Stimulated activated CD8-positive, alpha-beta memory T cell treated with anti-CD3 and anti-CD28 coated beads, Interleukin-12 subunit alpha, Interleukin-12 subunit beta, amount 100 ng/mL, for 24 hours (primary cell): ENCODE measurements around the gene GPNMB.

ENCODE experiments used
- DNase-seq: peaks from one replicate; pipeline ENCODE4 v3.0.0-alpha.2; 2020; ENCODE audit errors: extremely low read depth

GPNMB gene

GRCh38 chr7:23272275-23272674, 25.7 kb downstream of the GPNMB start:
- DNase-seq, result no peak

DNA sequence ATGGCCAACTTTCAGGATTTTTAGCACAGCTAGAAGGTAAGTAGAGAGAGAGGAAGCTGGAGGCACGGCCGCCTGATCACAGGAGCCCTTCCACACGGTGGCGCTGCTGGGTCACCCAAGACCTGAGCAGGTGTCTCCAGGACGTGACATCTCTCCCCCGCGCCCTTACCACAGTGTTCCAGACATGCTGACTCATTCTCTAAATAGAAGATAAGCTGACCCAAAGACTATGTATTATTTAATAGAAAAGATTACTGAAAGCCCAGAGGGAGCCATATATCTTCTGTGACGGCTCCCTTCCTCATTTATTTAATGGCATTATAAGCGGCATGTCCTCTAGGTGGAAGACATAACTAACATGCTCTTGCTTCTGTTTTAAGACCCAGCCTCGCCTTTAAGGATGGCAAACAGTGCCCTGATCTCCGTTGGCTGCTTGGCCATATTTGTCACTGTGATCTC, 26.6 kb downstream of the GPNMB start:
- DNase-seq, result peak; percentile 80

DNA sequence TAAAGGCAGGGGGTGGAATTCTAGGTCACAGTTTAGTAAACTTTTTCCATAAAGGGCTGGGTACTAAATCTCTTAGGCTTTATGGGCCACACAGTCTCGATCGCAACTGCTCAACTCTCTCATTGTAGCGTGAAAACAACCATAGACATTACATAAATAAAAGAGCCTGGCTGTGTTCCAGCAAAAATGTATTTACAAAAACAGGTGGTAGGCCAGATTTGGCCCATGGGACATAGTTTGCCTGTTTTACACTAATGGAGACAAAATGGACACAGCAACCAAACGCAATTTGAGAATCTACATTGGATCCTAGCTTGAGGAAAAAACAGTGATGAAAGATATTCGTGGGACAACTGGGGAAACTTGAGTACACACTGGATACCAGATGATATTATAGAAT, 29.3 kb downstream of the GPNMB start:
- no peak for DNase-seq

DNA sequence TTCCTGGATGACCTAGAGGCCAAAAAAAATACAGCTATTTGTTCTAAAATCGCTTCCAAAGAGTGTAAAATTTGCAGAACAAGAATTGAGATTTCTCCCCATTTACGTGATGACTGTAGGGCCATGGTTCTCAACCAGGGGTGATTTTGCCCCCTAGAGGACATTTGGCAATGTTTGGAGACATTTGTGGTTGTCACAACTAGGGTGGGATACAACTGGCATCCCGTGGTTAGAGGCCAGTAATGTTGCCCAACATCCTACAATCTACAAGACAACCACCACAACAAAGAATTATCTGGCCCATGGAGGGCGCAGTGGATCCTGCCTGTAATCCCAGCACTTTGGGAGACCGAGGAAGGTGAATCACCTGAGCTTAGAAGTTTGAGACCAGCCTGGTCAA, 29.8 kb downstream of the GPNMB start:
- no peak for DNase-seq

DNA sequence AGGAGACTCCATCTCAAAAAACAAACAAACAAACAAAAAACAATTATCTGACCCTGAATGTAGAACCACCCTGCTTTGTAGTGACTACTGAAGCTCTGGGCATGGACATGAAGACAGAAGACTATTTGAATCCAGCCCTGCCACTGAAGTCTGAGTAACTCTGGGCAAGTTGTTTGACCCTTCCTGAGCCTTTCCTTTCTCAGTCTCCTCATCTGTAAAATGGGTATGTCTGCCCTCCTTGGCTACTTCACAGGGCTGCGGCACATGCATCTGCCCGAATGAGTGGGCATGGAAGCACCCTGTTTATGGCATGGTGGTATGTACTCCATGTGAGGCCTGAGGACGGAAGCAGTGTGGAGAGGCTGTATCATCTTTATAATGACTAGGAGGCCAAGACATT, 30.4 kb downstream of the GPNMB start:
- DNase-seq, result no peak

GRCh38 chr7:23277359-23277989, 30.9 kb downstream of the GPNMB start:
- DNase-seq, result no peak

GRCh38 chr7:23279819-23280525, 33.4 kb downstream of the GPNMB start:
- DNase-seq, result no peak

- no peak for DNase-seq
Observed at GRCh38 chr7:23283086-23283485, 36.5 kb downstream of the GPNMB start.

DNA sequence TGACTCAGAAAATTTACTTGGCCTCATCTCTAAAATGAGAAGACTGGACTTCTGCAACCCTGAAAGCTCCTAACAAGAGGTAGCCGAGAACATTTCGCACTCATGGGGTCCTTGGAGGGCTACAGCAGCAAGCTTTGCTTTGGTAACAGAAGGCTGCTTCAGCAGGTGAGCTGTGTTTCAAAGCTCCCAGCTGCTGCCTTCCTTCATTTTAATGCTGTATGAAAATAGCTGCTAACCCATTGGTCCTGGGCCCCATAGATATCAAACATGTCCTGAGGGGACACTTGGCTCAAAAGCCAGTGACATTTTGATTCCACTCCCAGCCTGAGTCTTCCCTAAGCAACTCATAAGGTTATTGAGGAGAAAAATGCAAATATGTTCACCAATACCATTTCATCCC, 38.3 kb downstream of the GPNMB start:
- DNase-seq, result no peak

DNA sequence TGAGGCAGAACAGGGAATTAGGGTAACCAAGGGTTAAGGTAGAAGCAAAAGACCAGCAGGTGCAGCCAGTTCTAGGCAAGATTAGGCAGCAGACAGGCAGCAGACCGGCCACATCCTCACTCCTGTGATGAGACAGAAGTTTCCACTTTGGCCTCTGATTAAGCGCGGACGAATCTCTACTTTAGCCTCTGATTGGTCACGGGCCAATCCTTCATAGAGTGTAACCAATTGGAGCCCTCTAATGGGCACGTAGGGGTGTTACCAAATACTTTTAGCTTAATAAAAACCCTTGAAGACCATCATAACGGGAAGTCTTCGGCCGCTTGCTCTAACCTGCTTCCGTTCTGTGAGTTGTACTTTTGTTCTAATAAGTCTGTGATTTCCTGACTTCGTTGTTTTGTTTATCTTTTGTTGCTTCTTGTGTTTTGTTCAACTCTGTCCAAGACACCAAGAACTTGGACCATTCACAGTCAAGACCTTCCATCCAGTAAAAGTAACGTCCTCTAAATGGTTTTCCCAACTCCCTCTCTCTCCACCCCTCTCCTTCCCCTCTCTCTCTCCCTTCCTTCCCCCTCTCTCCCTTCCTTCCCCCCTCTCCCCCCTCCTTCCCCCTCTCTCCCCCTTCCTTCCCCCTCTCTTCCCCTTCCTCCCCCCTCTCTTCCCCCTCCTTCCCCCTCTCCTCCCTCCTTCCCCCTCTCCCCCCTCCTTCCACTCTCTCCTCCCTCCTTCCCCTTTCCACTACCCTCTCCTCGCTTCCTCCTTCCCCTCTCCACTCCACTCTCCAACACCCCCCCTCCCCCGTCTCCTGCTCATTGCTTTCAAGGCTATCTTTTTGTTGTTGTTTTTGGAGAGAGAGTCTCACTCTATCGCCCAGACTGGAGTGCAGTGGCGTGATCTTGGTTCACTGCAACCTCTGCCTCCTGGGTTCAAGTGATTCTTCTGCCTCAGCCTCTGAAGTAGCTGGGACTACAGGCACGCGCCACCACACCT, 39.4 kb downstream of the GPNMB start:
- DNase-seq, result no peak

- DNase-seq, result no peak
Observed at GRCh38 chr7:23287612-23288011, 41.0 kb downstream of the GPNMB start.

- DNase-seq, result no peak
Observed at GRCh38 chr7:23290993-23291392, 44.4 kb downstream of the GPNMB start.

- DNase-seq, result no peak
Observed at GRCh38 chr7:23291957-23292560, 45.5 kb downstream of the GPNMB start.

- DNase-seq, result no peak
Observed at GRCh38 chr7:23292623-23293022, 46.0 kb downstream of the GPNMB start.

DNA sequence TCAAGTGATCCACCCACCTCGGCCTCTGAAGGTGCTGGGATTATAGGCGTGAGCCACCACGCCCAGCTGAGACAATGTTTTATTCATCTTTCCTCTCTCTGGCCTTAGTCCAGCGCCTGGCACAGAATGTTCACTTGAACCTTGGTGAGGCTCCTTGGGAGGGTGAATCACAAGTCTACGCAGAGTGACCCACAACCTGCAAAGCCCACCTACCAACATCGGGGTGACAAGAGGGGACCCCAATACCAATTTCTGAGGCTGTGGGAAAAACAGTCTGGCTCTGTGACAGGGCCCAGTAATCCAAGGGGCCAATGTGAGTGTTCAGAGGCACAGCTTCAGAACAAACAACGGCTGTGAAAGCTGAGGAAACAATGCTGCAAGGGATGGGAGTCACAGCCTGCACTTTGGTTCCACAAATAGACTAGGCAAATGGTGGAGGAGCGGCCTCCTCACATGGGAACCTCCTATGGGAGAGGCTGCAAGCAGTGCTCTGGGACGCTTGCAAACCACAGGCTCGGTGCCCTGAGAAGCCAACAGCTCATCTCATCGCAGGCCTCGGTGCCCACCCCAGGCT, 47.0 kb downstream of the GPNMB start:
- no peak for DNase-seq

- DNase-seq, result no peak
Observed at GRCh38 chr7:23294549-23295400, 48.2 kb downstream of the GPNMB start.

DNA sequence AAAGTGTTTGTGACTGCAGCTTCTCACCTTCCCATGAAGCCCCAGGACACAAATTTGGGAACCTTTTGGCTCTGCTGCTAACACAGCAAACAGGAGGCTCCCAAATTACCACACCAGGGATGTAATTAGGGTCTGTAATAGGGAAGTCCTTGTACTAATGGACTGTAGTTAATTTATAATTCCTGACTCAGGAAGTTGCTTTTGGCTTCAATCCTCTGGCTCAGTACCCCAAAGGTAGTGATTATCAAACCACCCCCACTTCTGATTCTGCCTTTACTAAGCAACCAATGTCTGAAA, 48.8 kb downstream of the GPNMB start:
- DNase-seq, result no peak

DNA sequence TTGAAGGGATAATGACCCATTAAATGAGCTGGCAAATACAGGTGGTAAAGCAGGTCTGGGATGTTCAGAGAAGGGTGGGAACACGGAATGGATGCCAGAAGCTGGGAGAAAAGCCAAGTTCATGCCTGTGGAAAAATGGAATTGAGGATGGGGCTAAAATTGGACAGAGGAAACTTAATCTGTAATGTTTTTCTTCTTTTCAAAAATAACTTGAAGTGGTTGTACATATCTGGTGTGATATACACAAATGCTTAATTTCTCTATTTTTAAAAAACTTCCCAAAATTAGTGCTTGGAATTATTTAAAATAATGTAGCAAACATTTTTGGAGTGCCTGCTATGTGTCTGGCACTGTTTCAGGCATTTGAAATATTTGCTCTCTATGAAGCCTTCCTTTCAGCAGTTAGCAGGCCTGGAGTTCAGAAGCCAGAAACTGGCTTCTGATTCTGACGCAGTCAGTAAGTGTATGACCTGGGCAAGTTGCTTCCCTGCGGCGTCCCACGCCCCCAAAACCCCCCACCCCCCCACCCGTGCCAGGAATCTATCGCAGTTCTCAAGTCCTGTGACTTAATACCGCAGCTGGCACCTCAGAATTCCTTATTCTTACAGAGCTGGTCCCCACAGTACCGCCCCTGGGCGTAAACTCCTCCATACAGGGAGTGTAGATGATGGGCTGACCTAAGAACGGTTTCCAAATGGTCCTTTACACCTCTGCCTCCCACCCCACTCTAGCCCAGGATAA, 51.7 kb downstream of the GPNMB start:
- no peak for DNase-seq

DNA sequence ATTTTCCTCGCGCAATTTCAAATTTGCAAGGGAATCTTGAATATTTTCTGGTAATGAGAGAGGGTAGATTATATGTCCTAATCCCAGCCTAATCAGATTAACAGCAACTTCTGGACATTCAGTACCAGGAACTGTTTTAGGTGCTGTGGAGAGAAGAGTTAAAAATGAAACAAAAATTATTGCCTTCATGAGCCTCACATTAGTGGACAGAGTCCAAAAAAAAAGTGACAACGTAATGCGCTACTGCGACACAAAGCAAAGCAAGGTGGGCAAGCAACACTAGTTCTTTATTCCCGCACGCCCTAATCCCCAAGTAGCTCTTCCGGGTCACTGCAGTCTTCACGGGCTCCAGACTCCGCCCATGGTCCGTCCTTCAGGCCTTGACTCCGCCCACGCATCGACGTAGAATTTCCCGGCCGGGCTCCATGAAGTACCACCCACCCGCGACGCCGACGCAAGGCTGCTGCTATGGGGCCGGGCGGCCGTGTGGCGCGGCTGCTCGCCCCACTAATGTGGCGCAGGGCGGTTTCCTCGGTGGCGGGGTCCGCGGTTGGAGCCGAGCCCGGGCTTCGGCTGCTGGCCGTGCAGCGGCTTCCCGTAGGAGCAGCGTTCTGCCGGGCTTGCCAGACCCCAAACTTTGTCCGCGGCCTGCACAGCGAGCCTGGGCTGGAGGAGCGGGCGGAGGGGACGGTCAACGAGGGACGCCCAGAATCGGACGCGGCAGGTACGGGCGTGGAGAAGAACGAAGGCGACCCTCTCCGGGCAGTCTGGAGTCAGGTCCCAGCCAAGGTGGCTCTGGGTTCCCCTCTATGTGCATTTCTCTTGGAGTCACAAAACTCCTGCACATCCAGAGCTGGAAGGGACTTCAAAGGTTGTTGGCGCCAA, 52.6 kb downstream of the GPNMB start, which contains the start of gene MALSU1:
TSS of gene MALSU1 (plus strand) at position 455 of the 885 bp plus-strand sequence. CDS start at position 469, 14 bp downstream.
- DNase-seq, result peak; percentile 98
